Upper lobe of right lung (tissue), 1 donor: ENCODE data around the gene ADAD2. TPM values are rescaled to one million over a fixed set of nuclear protein-coding genes. Genes with fewer than 3 reads are reported as not detected.

ENCODE experiments used
- ATAC-seq: fragments of 200-7000 bp; cut with Tn5 transposase; one replicate; pipeline ENCODE4 v1.9.1; 2020; ENCODE audit warnings: mild to moderate bottlenecking, moderate library complexity
- DNase-seq: peaks from one replicate; pipeline ENCODE4 v3.0.0-alpha.2; 2020
- H3K27ac ChIP-seq: fragments of 200-600 bp; one replicate; pipeline ENCODE4 v1.8.0; 2022
- H3K27me3 ChIP-seq: fragments of 200-600 bp; one replicate; pipeline ENCODE4 v1.8.0; 2022; ENCODE audit warnings: mild to moderate bottlenecking
- H3K36me3 ChIP-seq: fragments of 200-600 bp; one replicate; pipeline ENCODE4 v1.8.0; 2022
- H3K4me1 ChIP-seq: fragments of 200-600 bp; one replicate; pipeline ENCODE4 v1.8.0; 2022
- H3K4me3 ChIP-seq: fragments of 200-600 bp; one replicate; pipeline ENCODE4 v1.8.0; 2022; ENCODE audit warnings: mild to moderate bottlenecking
- H3K9me3 ChIP-seq: fragments of 200-600 bp; one replicate; pipeline ENCODE4 v1.8.0; 2022
- CTCF ChIP-seq: fragments of 200-600 bp; IDR thresholded peaks from one replicate; pipeline ENCODE4 v1.8.0; 2022; ENCODE audit warnings: antibody characterized with exemption
- intact Hi-C: fragments of 100-400 bp; cut with DNase I; formaldehyde crosslinking; loops from one replicate; pipeline ENCODE4 v1.11.0; 2022
- total RNA-seq: library from RNA; stranded (reverse); fragmentation: NEBNext Ultra II Directional; extraction: Animal tissue kit (Norgen Biotek cat#: 25700); gene quantifications from one replicate; pipeline ENCODE4 v1.2.1, GENCODE V29; 2021
- donor health status: DM: no; HTN: yes; CAD: no; lungs with severe emphysema.

Gene ADAD2
- total RNA-seq, 1 donor from 2014 or later = 0.52 TPM

- intact Hi-C loops = no loop called here
- no peaks in the 10 kb centered on the region for H3K27me3 ChIP-seq
- H3K4me1 ChIP-seq = peaks cover 33% of the 10 kb centered on the region
- DNase-seq (no peak), ATAC-seq (no peak)
- H3K9me3 ChIP-seq = no peaks in the 10 kb centered on the region
- H3K4me3 ChIP-seq = no peak overlapping the region
- peaks cover 54% of the 10 kb centered on the region for H3K36me3 ChIP-seq
- TF ChIP-seq CTCF = no peak
- peak overlapping the region; percentile 88 for H3K27ac ChIP-seq
These were observed 12.7 kb upstream of the ADAD2 start for GRCh38 chr16:84178146-84178765.

- intact Hi-C loops = no loop called here
These were observed 11.9 kb upstream of the ADAD2 start for GRCh38 chr16:84178892-84179611.

GRCh38 chr16:84179612-84180320 lies 11.2 kb upstream of the ADAD2 start:
- ATAC-seq (no peak), DNase-seq (no peak)
- Histone ChIP-seq H3K36me3 (peaks cover 61% of the 10 kb centered on the region), H3K4me3 (no peak overlapping the region), H3K27ac (no peak overlapping the region), H3K4me1 (peaks cover 46% of the 10 kb centered on the region), H3K9me3 (no peaks in the 10 kb centered on the region), H3K27me3 (no peaks in the 10 kb centered on the region)
- no peak for TF ChIP-seq CTCF
- intact Hi-C loops = loop anchor here (10.0 kb wide), 1 partner anchor 95 kb away; no protein-coding TSS in a partner anchor

More at GRCh38 chr16:84178892-84179611, 11.9 kb upstream of the ADAD2 start:
- no peak for DNase-seq
- no peaks in the 10 kb centered on the region for H3K27me3 ChIP-seq
- H3K27ac ChIP-seq = no peak overlapping the region
- no peaks in the 10 kb centered on the region for H3K9me3 ChIP-seq
- no peak for TF ChIP-seq CTCF
- H3K36me3 ChIP-seq = peaks cover 61% of the 10 kb centered on the region
- no peak for ATAC-seq
- no peak overlapping the region for H3K4me3 ChIP-seq
- H3K4me1 ChIP-seq = peaks cover 39% of the 10 kb centered on the region

GRCh38 chr16:84180519-84181140 lies 10.3 kb upstream of the ADAD2 start:
- H3K27me3 ChIP-seq = no peaks in the 10 kb centered on the region
- no peak overlapping the region for H3K4me3 ChIP-seq
- no peak overlapping the region for H3K27ac ChIP-seq
- peaks cover 48% of the 10 kb centered on the region for H3K4me1 ChIP-seq
- intact Hi-C loops = loop anchor here (10.0 kb wide), 1 partner anchor 96 kb away; no protein-coding TSS in a partner anchor
- DNase-seq (peak; percentile 66), ATAC-seq (no peak)
- no peaks in the 10 kb centered on the region for H3K9me3 ChIP-seq
- no peak for TF ChIP-seq CTCF
- H3K36me3 ChIP-seq = peaks cover 61% of the 10 kb centered on the region

GRCh38 chr16:84181144-84181915 lies 9.6 kb upstream of the ADAD2 start:
- Histone ChIP-seq H3K36me3 (peaks cover 61% of the 10 kb centered on the region), H3K4me3 (no peak overlapping the region), H3K4me1 (peaks cover 41% of the 10 kb centered on the region), H3K27ac (no peak overlapping the region), H3K9me3 (no peaks in the 10 kb centered on the region), H3K27me3 (no peaks in the 10 kb centered on the region)
- DNase-seq = no peak
- no peak for ATAC-seq
- intact Hi-C loops = loop anchor here (10.0 kb wide), 1 partner anchor 97 kb away; no protein-coding TSS in a partner anchor
- no peak for TF ChIP-seq CTCF
